Activated naive CD8-positive, alpha-beta T cell treated with anti-CD3 and anti-CD28 coated beads, Interleukin-2, amount 50 U/mL, for 16 hours (primary cell): ENCODE results near the gene SEC14L1.
A peak's percentile ranks its signal among the peaks of the same experiment; 100 is the strongest.
"Not testable (repeated sequence)": the region's sequence is repeated elsewhere in the genome, so short reads cannot be mapped to it uniquely, and the experiment has no call there.

ENCODE experiments used
- DNase-seq: peaks from one replicate; pipeline ENCODE4 v3.0.0-alpha.2; 2020; ENCODE audit warnings: low read depth, low spot score

The SEC14L1 gene

GRCh38 chr17:77116371-77116860, 24.4 kb upstream of the SEC14L1 start:
- DNase-seq: no peak

- DNase-seq: no peak
These were observed 23.4 kb upstream of the SEC14L1 start for GRCh38 chr17:77117415-77117814.

GRCh38 chr17:77118251-77118928, 22.4 kb upstream of the SEC14L1 start:
- no peak for DNase-seq

- DNase-seq: no peak
These were observed 21.0 kb upstream of the SEC14L1 start for GRCh38 chr17:77119668-77120301.

GRCh38 chr17:77120868-77121267, 19.9 kb upstream of the SEC14L1 start:
- no peak for DNase-seq

GRCh38 chr17:77124192-77124889, 16.4 kb upstream of the SEC14L1 start:
- DNase-seq: no peak

- DNase-seq: no peak
These were observed 15.3 kb upstream of the SEC14L1 start for GRCh38 chr17:77125432-77125901.

- no peak for DNase-seq
These were observed 14.2 kb upstream of the SEC14L1 start for GRCh38 chr17:77126519-77126918.

GRCh38 chr17:77127735-77128361, 12.9 kb upstream of the SEC14L1 start:
- DNase-seq: peak; percentile 37

GRCh38 chr17:77128896-77129567, 11.7 kb upstream of the SEC14L1 start:
- DNase-seq: no peak

GRCh38 chr17:77129568-77130301, 11.0 kb upstream of the SEC14L1 start:
- DNase-seq: no peak

- no peak for DNase-seq
These were observed 10.2 kb upstream of the SEC14L1 start for GRCh38 chr17:77130525-77130924.

GRCh38 chr17:77131904-77132303, 8.9 kb upstream of the SEC14L1 start:
- no peak for DNase-seq

GRCh38 chr17:77132411-77133086, 8.2 kb upstream of the SEC14L1 start:
- no peak for DNase-seq

- no peak for DNase-seq
These were observed 7.6 kb upstream of the SEC14L1 start for GRCh38 chr17:77133087-77133638.

GRCh38 chr17:77136420-77136767, 4.4 kb upstream of the SEC14L1 start:
- no peak for DNase-seq

- no peak for DNase-seq
These were observed 3.7 kb upstream of the SEC14L1 start for GRCh38 chr17:77137111-77137510.

- DNase-seq: not testable (repeated sequence)
These were observed 2.9 kb upstream of the SEC14L1 start for GRCh38 chr17:77137886-77138285.

GRCh38 chr17:77140166-77140877, 447 bp upstream of the SEC14L1 start:
- peak; percentile 98 for DNase-seq
